Lower leg skin (tissue), 4 donors: Measurements from ENCODE around the gene ZNF146. TPM values are rescaled to one million over a fixed set of nuclear protein-coding genes. Genes with fewer than 3 reads are reported as not detected.

ENCODE experiments used
- total RNA-seq, 4 donors: library from RNA; depleted of rRNA; stranded (reverse); fragments of >200 nt; gene quantifications; one replicate each; pipeline ENCODE4 v1.1.0, GENCODE V29; 2016

ZNF146 gene
- total RNA-seq, 4 donors from 2014 or later = 55.8 to 78.6 (median 66.5) TPM

Other genes with a start within 250 kb of the ZNF146 start
- 10 to 100 TPM; 51.6 to 83.8 (median 64.4) TPM for gene SDHAF1, start 219.9 kb upstream of the ZNF146 start, total RNA-seq
- 1 to 10 TPM in 2 of 4 donors, under 1 TPM in 1, not detected in 1; 0.89 to 5.8 (median 1.8) TPM for gene SYNE4, start 206.3 kb upstream of the ZNF146 start, total RNA-seq
- 10 to 100 TPM; 11.9 to 37.9 (median 25.0) TPM for gene ALKBH6, start 200.9 kb upstream of the ZNF146 start, total RNA-seq
- gene CLIP3, start 182.2 kb upstream of the ZNF146 start, total RNA-seq = 10 to 100 TPM in 1 of 4 donors, 1 to 10 TPM in 3; 2.1 to 42.3 (median 4.8) TPM
- 10 to 100 TPM in 1 of 4 donors, 1 to 10 TPM in 3; 9.1 to 27.4 (median 9.5) TPM for gene THAP8, start 160.8 kb upstream of the ZNF146 start, total RNA-seq
- gene WDR62, start 160.2 kb upstream of the ZNF146 start, total RNA-seq = 1 to 10 TPM; 1.3 to 3.0 (median 2.3) TPM
- gene OVOL3, start 104.0 kb upstream of the ZNF146 start, total RNA-seq = not detected
- 10 to 100 TPM; 32.0 to 74.8 (median 57.5) TPM for gene POLR2I, start 100.2 kb upstream of the ZNF146 start, total RNA-seq
- 100 to 1,000 TPM in 2 of 4 donors, 10 to 100 TPM in 2; 60.8 to 113 (median 94.5) TPM for gene TBCB, start 99.6 kb upstream of the ZNF146 start, total RNA-seq
- gene CAPNS1, start 75.0 kb upstream of the ZNF146 start, total RNA-seq = 100 to 1,000 TPM in 1 of 4 donors, 10 to 100 TPM in 3; 33.3 to 125 (median 83.2) TPM
- 10 to 100 TPM in 1 of 4 donors, 1 to 10 TPM in 3; 1.1 to 12.9 (median 6.3) TPM for gene COX7A1, start 62.7 kb upstream of the ZNF146 start, total RNA-seq
- 1 to 10 TPM; 1.4 to 4.5 (median 3.7) TPM for gene ZNF565, start 441 bp upstream of the ZNF146 start, total RNA-seq
- gene ZFP14, start 164.1 kb downstream of the ZNF146 start, total RNA-seq = 1 to 10 TPM; 3.6 to 8.1 (median 4.2) TPM
- gene ZFP82, start 203.5 kb downstream of the ZNF146 start, total RNA-seq = 1 to 10 TPM; 1.1 to 4.1 (median 1.5) TPM